Muscle layer of duodenum (tissue), 2 donors: ENCODE results near the gene LY6G6D.

Source experiments
- H3K27ac ChIP-seq: one replicate; pipeline ENCODE4 v1.7.0; 2013; ENCODE audit warnings: mild to moderate bottlenecking, low read length
- H3K27me3 ChIP-seq: one replicate; pipeline ENCODE4 v1.7.0; 2013; ENCODE audit warnings: low read depth, mild to moderate bottlenecking, control low read depth, low read length
- H3K36me3 ChIP-seq, 2 donors: one replicate each; pipeline ENCODE4 v1.7.0; 2013; ENCODE audit warnings: low read length in 2 of 2, control low read depth in 1 of 2, mild to moderate bottlenecking in 1 of 2; ENCODE audit not compliant: insufficient read depth in 2 of 2, control insufficient read depth in 1 of 2
- H3K4me1 ChIP-seq, 2 donors: one replicate each; pipeline ENCODE4 v1.7.0; 2013; ENCODE audit warnings: low read length in 2 of 2, mild to moderate bottlenecking in 2 of 2, control low read depth in 1 of 2, moderate library complexity in 1 of 2; ENCODE audit not compliant: insufficient read depth in 2 of 2, control insufficient read depth in 1 of 2
- H3K4me3 ChIP-seq, 2 donors: one replicate each; pipeline ENCODE4 v1.7.0; 2013; ENCODE audit warnings: low read length in 2 of 2, low read depth in 1 of 2, mild to moderate bottlenecking in 1 of 2
- H3K9me3 ChIP-seq, 2 donors: one replicate each; pipeline ENCODE4 v1.7.0; 2013; ENCODE audit warnings: low read length in 2 of 2, control low read depth in 1 of 2, mild to moderate bottlenecking in 1 of 2; ENCODE audit not compliant: control insufficient read depth in 1 of 2
- donor health status: healthy.

The LY6G6D gene

GRCh38 chr6:31683591-31683990 lies 31.6 kb upstream of the LY6G6D start:
- Histone ChIP-seq H3K4me1 (peaks cover 0 to 11% of the 10 kb centered on the region in 2 donors), H3K9me3 (no peaks in the 10 kb centered on the region), H3K27me3 (no peaks in the 10 kb centered on the region), H3K36me3 (peaks cover 27 to 43% of the 10 kb centered on the region in 2 donors), H3K4me3 (peak overlapping the region; percentile 44 to 45), H3K27ac (no peak overlapping the region)

DNA sequence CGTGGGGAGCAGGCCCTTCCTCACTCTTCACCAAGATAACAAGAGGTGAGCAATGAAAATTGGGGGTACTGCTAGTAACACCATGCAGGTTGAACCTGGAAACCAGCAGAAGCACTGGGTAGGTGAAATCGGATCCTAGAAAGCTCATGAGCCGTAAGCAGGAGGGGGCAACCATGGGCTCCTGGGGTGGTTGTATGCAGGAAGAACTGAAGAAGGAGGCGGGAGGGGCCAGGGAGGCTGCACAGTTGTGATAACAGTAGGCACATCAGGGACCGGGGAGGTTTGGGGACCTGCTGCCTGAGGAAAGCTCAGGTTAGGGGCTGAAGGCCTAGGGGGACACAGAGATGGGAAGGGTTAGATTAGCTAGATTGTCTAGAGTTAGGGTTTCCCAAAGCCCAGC lies 28.7 kb upstream of the LY6G6D start:
- no peaks in the 10 kb centered on the region for H3K9me3 ChIP-seq
- no peak overlapping the region for H3K27ac ChIP-seq
- peaks cover 4% of the 10 kb centered on the region in 2 donors for H3K4me1 ChIP-seq

GRCh38 chr6:31687321-31687720 lies 27.8 kb upstream of the LY6G6D start:
- H3K27ac ChIP-seq: no peak overlapping the region
- H3K36me3 ChIP-seq: peaks cover 55 to 77% of the 10 kb centered on the region in 2 donors

More for the DNA sequence above, 28.7 kb upstream of the LY6G6D start:
- no peaks in the 10 kb centered on the region for H3K27me3 ChIP-seq
- H3K36me3 ChIP-seq: peaks cover 50 to 70% of the 10 kb centered on the region in 2 donors
- H3K4me3 ChIP-seq: no peak overlapping the region

DNA sequence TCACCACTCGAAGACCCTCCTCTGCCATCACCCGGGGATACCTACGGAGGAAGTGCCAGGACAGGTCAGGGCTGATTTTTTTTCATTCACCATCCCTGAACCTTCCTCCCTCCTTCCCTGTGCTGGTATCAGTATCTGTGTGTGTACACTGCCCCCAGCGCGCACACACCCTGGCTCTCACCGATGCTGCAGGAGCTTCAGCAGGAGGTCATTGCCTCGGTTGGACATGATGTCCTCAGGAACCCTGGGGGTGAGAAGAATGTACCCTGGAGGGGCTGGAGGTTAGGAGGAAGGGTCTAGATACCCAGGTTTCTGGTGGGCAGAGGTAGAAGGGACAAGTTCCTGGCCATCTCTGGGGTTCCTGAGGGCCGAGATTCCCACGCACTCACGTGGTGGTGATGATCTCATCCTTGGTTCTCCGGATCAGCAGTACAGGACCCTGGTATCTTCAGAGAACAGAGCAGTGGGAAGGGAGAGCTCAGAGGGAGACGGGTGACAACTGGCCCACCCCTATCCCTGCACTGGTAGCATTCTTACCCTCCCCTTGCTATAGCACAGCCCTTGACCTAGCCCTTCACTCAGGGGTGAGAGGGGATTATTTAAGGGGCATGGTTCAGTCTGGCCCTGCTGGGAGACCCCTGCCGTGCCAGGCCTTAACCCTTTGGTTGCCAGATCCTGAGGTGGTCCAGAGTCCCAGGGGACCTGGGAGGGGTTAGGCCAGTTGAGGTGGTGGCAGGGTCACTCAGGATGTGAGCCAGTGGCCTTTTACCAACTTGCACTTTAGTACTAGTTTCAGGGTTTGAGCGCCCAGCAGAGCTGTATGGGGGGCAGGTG lies 27.1 kb upstream of the LY6G6D start:
- no peaks in the 10 kb centered on the region for H3K27me3 ChIP-seq
- H3K27ac ChIP-seq: no peak overlapping the region
- H3K36me3 ChIP-seq: peaks cover 62 to 85% of the 10 kb centered on the region in 2 donors
- no peak overlapping the region for H3K4me3 ChIP-seq
- H3K4me1 ChIP-seq: peaks cover 0 to 4% of the 10 kb centered on the region in 2 donors
- H3K9me3 ChIP-seq: no peaks in the 10 kb centered on the region

More at GRCh38 chr6:31687321-31687720, 27.8 kb upstream of the LY6G6D start:
- no peaks in the 10 kb centered on the region for H3K27me3 ChIP-seq
- H3K9me3 ChIP-seq: no peaks in the 10 kb centered on the region
- no peak overlapping the region for H3K4me3 ChIP-seq
- H3K4me1 ChIP-seq: peaks cover 0 to 4% of the 10 kb centered on the region in 2 donors

DNA sequence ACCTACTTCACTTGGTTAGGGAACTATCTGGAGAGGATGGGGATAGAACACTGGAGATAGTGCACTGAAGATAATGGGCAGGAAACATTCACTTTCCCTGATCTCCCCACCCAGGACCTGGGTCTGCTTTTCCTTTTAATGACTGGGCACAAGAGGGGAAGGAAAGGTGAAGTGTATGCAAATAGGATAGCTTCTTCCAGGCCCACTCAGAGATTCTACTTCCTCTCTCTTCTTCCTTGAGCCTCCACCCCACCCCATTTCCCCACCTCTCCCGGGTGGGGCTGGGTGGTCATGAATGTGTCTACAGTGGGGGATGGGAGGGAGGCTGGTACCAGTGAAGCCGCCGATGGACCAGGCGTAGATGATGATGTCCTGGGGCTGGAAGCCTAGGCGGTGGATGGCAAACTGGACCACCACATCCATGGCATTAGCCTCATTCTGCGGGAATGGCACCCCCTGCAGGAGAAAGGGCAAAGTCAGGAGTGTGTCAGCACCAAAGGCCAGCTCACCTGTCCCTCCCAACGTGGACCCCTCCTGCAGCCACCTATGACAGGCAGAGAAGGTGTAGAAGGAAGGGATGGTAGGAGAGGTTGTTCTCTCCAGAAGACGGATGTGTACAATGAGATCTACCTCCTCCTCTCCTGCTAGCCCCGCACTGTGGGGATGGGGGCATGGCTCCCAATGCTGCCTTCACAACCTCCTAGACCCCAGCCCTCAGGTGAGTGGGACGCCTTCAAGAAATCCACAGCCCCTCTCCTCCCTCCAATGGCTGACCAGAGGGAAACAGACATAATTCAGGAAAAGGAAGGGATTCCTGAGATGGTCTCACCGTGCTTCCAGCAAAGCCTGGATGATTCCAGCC lies 25.7 kb upstream of the LY6G6D start:
- Histone ChIP-seq H3K27ac (no peak overlapping the region), H3K27me3 (no peaks in the 10 kb centered on the region), H3K9me3 (no peaks in the 10 kb centered on the region), H3K36me3 (peaks cover 68 to 92% of the 10 kb centered on the region in 2 donors), H3K4me1 (peaks cover 0 to 4% of the 10 kb centered on the region in 2 donors), H3K4me3 (no peak overlapping the region)

GRCh38 chr6:31690231-31691077 lies 24.7 kb upstream of the LY6G6D start:
- no peaks in the 10 kb centered on the region for H3K27me3 ChIP-seq
- H3K4me1 ChIP-seq: peaks cover 0 to 4% of the 10 kb centered on the region in 2 donors
- H3K9me3 ChIP-seq: no peaks in the 10 kb centered on the region
- H3K27ac ChIP-seq: peak overlapping the region; percentile 14
- peaks cover 69 to 93% of the 10 kb centered on the region in 2 donors for H3K36me3 ChIP-seq
- H3K4me3 ChIP-seq: no peak overlapping the region

DNA sequence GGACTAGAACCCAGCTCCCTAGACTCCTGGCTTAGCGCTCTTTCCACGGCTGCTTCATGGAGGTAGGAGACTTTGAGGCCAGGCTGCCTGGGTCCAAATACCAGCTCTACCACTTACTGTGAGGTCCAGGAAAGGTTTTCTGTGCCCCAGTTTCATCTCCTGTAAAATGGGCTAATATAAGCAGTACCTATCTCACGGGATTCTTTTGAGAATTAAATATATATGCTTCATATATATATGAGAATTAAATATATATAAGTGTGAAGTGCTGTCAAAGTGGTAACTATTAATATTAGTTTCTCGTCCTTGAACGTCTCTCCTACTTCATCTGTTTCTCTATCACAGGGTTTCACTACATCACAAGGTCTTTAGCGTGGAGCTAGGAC lies 24.1 kb upstream of the LY6G6D start:
- peaks cover 0 to 4% of the 10 kb centered on the region in 2 donors for H3K4me1 ChIP-seq
- H3K9me3 ChIP-seq: no peaks in the 10 kb centered on the region
- peak overlapping the region; percentile 14 for H3K27ac ChIP-seq
- H3K36me3 ChIP-seq: peaks cover 69 to 87% of the 10 kb centered on the region in 2 donors
- H3K4me3 ChIP-seq: no peak overlapping the region
- H3K27me3 ChIP-seq: no peaks in the 10 kb centered on the region

DNA sequence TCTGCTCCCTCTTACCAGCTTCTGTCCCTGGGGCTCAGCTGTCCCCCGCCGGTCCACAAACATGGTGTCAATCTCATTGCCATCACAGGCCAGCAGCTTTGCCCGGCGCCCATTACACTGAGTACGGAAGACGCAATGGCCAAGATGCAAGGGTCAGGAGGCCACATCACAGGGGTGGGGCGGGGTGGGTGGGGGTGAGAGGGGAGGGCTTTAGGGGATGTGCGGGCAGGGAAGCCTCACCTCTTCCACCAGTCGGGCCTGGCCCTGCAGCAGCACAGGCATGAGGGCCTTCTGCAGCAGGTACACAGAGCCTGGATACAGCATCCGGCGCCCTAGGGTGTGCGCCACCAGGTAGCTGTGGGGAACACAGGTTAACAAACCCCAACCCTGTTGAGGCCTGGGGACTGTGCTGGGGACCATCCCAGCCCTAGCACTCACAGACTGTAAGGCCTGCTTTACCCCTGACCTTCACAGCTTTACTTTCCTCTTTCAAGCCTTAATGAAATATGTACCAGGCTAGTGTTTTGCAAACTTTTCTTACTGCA lies 23.5 kb upstream of the LY6G6D start:
- Histone ChIP-seq H3K36me3 (peaks cover 65 to 81% of the 10 kb centered on the region in 2 donors), H3K4me1 (peaks cover 0 to 4% of the 10 kb centered on the region in 2 donors), H3K4me3 (no peak overlapping the region), H3K27ac (no peak overlapping the region), H3K27me3 (no peaks in the 10 kb centered on the region), H3K9me3 (no peaks in the 10 kb centered on the region)

- no peak overlapping the region for H3K27ac ChIP-seq
- no peaks in the 10 kb centered on the region for H3K27me3 ChIP-seq
- H3K9me3 ChIP-seq: no peaks in the 10 kb centered on the region
- peaks cover 0 to 4% of the 10 kb centered on the region in 2 donors for H3K4me1 ChIP-seq
- no peak overlapping the region for H3K4me3 ChIP-seq
- H3K36me3 ChIP-seq: peaks cover 67 to 78% of the 10 kb centered on the region in 2 donors
These were observed 22.8 kb upstream of the LY6G6D start for GRCh38 chr6:31692353-31692752.

GRCh38 chr6:31692886-31693285 lies 22.3 kb upstream of the LY6G6D start:
- Histone ChIP-seq H3K27me3 (no peaks in the 10 kb centered on the region), H3K9me3 (no peaks in the 10 kb centered on the region), H3K36me3 (peaks cover 67 to 72% of the 10 kb centered on the region in 2 donors), H3K27ac (no peak overlapping the region), H3K4me3 (no peak overlapping the region), H3K4me1 (peaks cover 0 to 4% of the 10 kb centered on the region in 2 donors)
